DOHH2 (cell line): ENCODE measurements around the gene SPTBN1.
"Not testable (repeated sequence)": the region's sequence is repeated elsewhere in the genome, so short reads cannot be mapped to it uniquely, and the experiment has no call there.

Source experiments
- CTCF ChIP-seq: fragments of 200-600 bp; sonication (generic); IDR thresholded peaks from one replicate; pipeline ENCODE4 v1.5.1; 2014; ENCODE audit warnings: antibody characterized with exemption, mild to moderate bottlenecking, low read depth, low read length; ENCODE audit not compliant: poor library complexity, severe bottlenecking
- EZH2phosphoT487 ChIP-seq: fragments of 200-600 bp; sonication (generic); IDR thresholded peaks from 2 replicates; pipeline ENCODE4 v1.6.1; 2017; ENCODE audit warnings: borderline replicate concordance, mild to moderate bottlenecking, antibody characterized with exemption, low read length, moderate library complexity, mixed read lengths

- TF ChIP-seq CTCF, EZH2phosphoT487: not testable (repeated sequence)
These were observed 61.9 kb downstream of the SPTBN1 start for GRCh38 chr2:54518016-54518415.
